GM19099 (cell line): Measurements from ENCODE around the gene CYP17A1.

Experiments
- POLR2A ChIP-seq: IDR thresholded peaks from 3 replicates; pipeline ENCODE4 v1.6.1; 2011; ENCODE audit warnings: low read depth; ENCODE audit not compliant: insufficient read length; ENCODE audit errors: extremely low read depth

The CYP17A1 gene

GRCh38 chr10:102835007-102835482, 2.2 kb downstream of the CYP17A1 start:
- no peak for TF ChIP-seq POLR2A

GRCh38 chr10:102834143-102834542, 3.1 kb downstream of the CYP17A1 start:
- TF ChIP-seq POLR2A, result no peak

GRCh38 chr10:102832987-102833386, 4.2 kb downstream of the CYP17A1 start:
- TF ChIP-seq POLR2A, result no peak

GRCh38 chr10:102832248-102832647, 5.0 kb downstream of the CYP17A1 start:
- no peak for TF ChIP-seq POLR2A

GRCh38 chr10:102831322-102832071, 5.7 kb downstream of the CYP17A1 start:
- TF ChIP-seq POLR2A, result no peak

GRCh38 chr10:102827597-102827975, 9.6 kb downstream of the CYP17A1 start:
- no peak for TF ChIP-seq POLR2A

GRCh38 chr10:102826148-102826796, 10.9 kb downstream of the CYP17A1 start:
- no peak for TF ChIP-seq POLR2A

- no peak for TF ChIP-seq POLR2A
These were observed 12.5 kb downstream of the CYP17A1 start for GRCh38 chr10:102824664-102825063.

- no peak for TF ChIP-seq POLR2A
These were observed 15.0 kb downstream of the CYP17A1 start for GRCh38 chr10:102822222-102822621.

GRCh38 chr10:102819054-102819453, 18.2 kb downstream of the CYP17A1 start:
- TF ChIP-seq POLR2A, result no peak

- TF ChIP-seq POLR2A, result no peak
These were observed 20.0 kb downstream of the CYP17A1 start for GRCh38 chr10:102817175-102817574.

GRCh38 chr10:102815790-102816549, 21.2 kb downstream of the CYP17A1 start:
- TF ChIP-seq POLR2A, result no peak

GRCh38 chr10:102814873-102815661, 22.1 kb downstream of the CYP17A1 start:
- TF ChIP-seq POLR2A, result no peak

GRCh38 chr10:102814453-102814871, 22.8 kb downstream of the CYP17A1 start:
- no peak for TF ChIP-seq POLR2A
